ENCODE measurements around the gene GNG12. TPM values are rescaled to one million over a fixed set of nuclear protein-coding genes. Genes with fewer than 3 reads are reported as not detected.

The GNG12 gene
- total and polyA plus RNA-seq, 9 of the 15 experiments (the other 6 are each of a cell fraction or from before 2014, with no cell fraction given) = 2.6 to 6.0 (median 4.1) TPM

GRCh38 chr1:67732750-67733151 lies 100.5 kb downstream of the GNG12 start (continued):
- peak; percentile 86 for TF ChIP-seq ZNF592 (IDR thresholded peaks at IDR 0.05)
- TF ChIP-seq HDAC1 (IDR thresholded peaks at IDR 0.05) = 0 out of 4 replicates have a peak, but pooled peaks of 1 of the 2 experiments have one; percentile 22
- TF ChIP-seq CTBP1 (IDR thresholded peaks at IDR 0.05; ENCODE audit: borderline replicate concordance) = peak; percentile 50

GRCh38 chr1:67731322-67731721 lies 101.9 kb downstream of the GNG12 start:
- CTCF ChIA-PET (ENCODE audit: low intra/inter-chr PET ratio) = no interaction called here
- DNase-seq (ENCODE audit: extremely low read depth in 1 of 4, low spot score in 3 of 4) = no peak
- in situ Hi-C loops (cut with MboI) = no loop called here
- TF ChIP-seq HMGXB4 (CRISPR knock-in tag; IDR thresholded peaks at IDR 0.05) = no peak
- no peak for TF ChIP-seq ZNF717 (CRISPR knock-in tag; IDR thresholded peaks at IDR 0.05)
- TF ChIP-seq ZNF740 (CRISPR knock-in tag; IDR thresholded peaks at IDR 0.05) = no peak
- TF ChIP-seq ZNF740 (tag; IDR thresholded peaks at IDR 0.05) = no peak
- no peak for TF ChIP-seq ZNF408 (CRISPR knock-in tag; IDR thresholded peaks at IDR 0.05; ENCODE audit: low read depth)
- no peak for TF ChIP-seq ERF (CRISPR knock-in tag; IDR thresholded peaks at IDR 0.05)

More at GRCh38 chr1:67731322-67731721, 101.9 kb downstream of the GNG12 start:
- no peak for ATAC-seq
- H3K9ac ChIP-seq (ENCODE audit: insufficient read depth in 1 of 2, low read depth in 2 of 2, low read length in 2 of 2) = peak overlapping the region; percentile 27 to 61; a peak in 2 of 4 replicates
- H3K79me2 ChIP-seq (ENCODE audit: control insufficient read depth, insufficient read depth, low read length) = no peaks in the 10 kb centered on the region
- POLR2A ChIA-PET = interaction anchor here (0.8 to 4.2 kb wide), 4 partner anchors 10 to 46 kb away, joined by 3 to 27 read pairs (median 6); partner anchors contain the start of gene GADD45A
- intact Hi-C loops (cut with micrococcal nuclease) = no loop called here
- H2AFZ ChIP-seq (ENCODE audit: low read depth, low read length) = peak overlapping the region; percentile 79
- no peaks in the 10 kb centered on the region for H4K20me1 ChIP-seq (replicated peaks; ENCODE audit: control insufficient read depth, insufficient read depth, low read length)
- no peaks in the 10 kb centered on the region; the same call in 2 of the 3 replicates for H3K36me3 ChIP-seq (ENCODE audit: control insufficient read depth, insufficient read depth, low read length)
- no TSS peak for BruUV-seq (replicated peaks)
- peaks cover 34 to 76% of the 10 kb centered on the region in 2 experiments for H3K4me1 ChIP-seq (replicated peaks in 1 of 2; ENCODE audit: control insufficient read depth in 2 of 2, insufficient read depth in 2 of 2, low read length in 2 of 2)
- H3K4me2 ChIP-seq (ENCODE audit: insufficient read depth, low read length) = peak overlapping the region; percentile 13; the same call in 1 of the 2 replicates
- no peaks in the 10 kb centered on the region for H3K9me3 ChIP-seq (replicated peaks; ENCODE audit: control insufficient read depth, insufficient read depth, low read depth, low read length)
- H3K27me3 ChIP-seq (ENCODE audit: control insufficient read depth in 2 of 2, insufficient read depth in 2 of 2, low read length in 2 of 2) = no peaks in the 10 kb centered on the region
- no peaks in the 10 kb centered on the region for H3K9me1 ChIP-seq (ENCODE audit: control insufficient read depth, insufficient read depth, low read length)
- peak; percentile 35 for FAIRE-seq
- 29% methylated on average over 2 of the region's 2 CpGs for WGBS (ENCODE audit: insufficient coverage, low coverage, missing lambda C conversion rate)
- H3K4me3 ChIP-seq = no peak overlapping the region
- H3K27ac ChIP-seq (ENCODE audit: extremely low read depth, low read depth, low read length) = peak overlapping the region; percentile 4; the same call in 2 of the 3 replicates

Measured in K562 (cell line).